Panc1 (cell line): ENCODE measurements around the gene SLC25A29. TPM values are rescaled to one million over a fixed set of nuclear protein-coding genes. Genes with fewer than 3 reads are reported as not detected.

ENCODE experiments used
- ATAC-seq: fragments of 200-7000 bp; cut with Tn5 transposase; 2 replicates; pipeline ENCODE4 v1.9.1; 2020; ENCODE audit warnings: mild to moderate bottlenecking, moderate library complexity
- BruUV-seq: library from RNA; stranded (reverse); fragments of 400-500 nt; replicated peaks from 2 replicates; lab custom pipeline; 2021; lab: Mats Ljungman, UMichigan
- CTCF ChIA-PET: fragments of 300-600 bp; sonication (Branson Sonifier 250); formaldehyde crosslinking; loops from one replicate; lab custom pipeline; 2022; ENCODE audit warnings: antibody characterized with exemption; lab: Charles Lee
- POLR2A ChIA-PET: fragments of 300-600 bp; sonication (Branson Sonifier 250); formaldehyde crosslinking; loops from one replicate; lab custom pipeline; 2022; ENCODE audit warnings: antibody characterized with exemption; lab: Charles Lee
- DNase-seq: peaks from one replicate; pipeline ENCODE4 v3.0.0-alpha.2; 2010; ENCODE audit warnings: low read depth, low spot score
- H3K27ac ChIP-seq: 2 replicates; pipeline ENCODE4 v1.5.1; 2011; ENCODE audit warnings: mild to moderate bottlenecking, low read length, inconsistent platforms
- H3K27me3 ChIP-seq: fragments of 200-500 bp; sonication (Bioruptor generic); 2 replicates; pipeline ENCODE4 v1.6.0; 2014; ENCODE audit warnings: low read length, inconsistent platforms; ENCODE audit not compliant: control insufficient read depth, insufficient read depth
- H3K36me3 ChIP-seq: fragments of 200-500 bp; sonication (Bioruptor generic); 2 replicates; pipeline ENCODE4 v1.5.1; 2014; ENCODE audit warnings: inconsistent platforms, mild to moderate bottlenecking, low read length, moderate library complexity; ENCODE audit not compliant: control insufficient read depth, insufficient read depth
- H3K4me1 ChIP-seq: 2 replicates; pipeline ENCODE4 v1.5.1; 2011; ENCODE audit warnings: inconsistent platforms, mild to moderate bottlenecking, low read length, moderate library complexity; ENCODE audit not compliant: control insufficient read depth, insufficient read depth
- H3K4me3 ChIP-seq, 2 experiments: 2 replicates each; pipeline ENCODE4 v1.5.1; 2011 to 2012; ENCODE audit warnings: low read depth in 2 of 2, low read length in 2 of 2, mild to moderate bottlenecking in 2 of 2, inconsistent platforms in 1 of 2, moderate library complexity in 1 of 2
- H3K9me3 ChIP-seq: fragments of 200-500 bp; sonication (Bioruptor generic); 2 replicates; pipeline ENCODE4 v1.5.1; 2014; ENCODE audit warnings: low read depth, mild to moderate bottlenecking, inconsistent platforms, low read length, moderate library complexity; ENCODE audit not compliant: control insufficient read depth, insufficient read depth
- POLR2AphosphoS5 ChIP-seq: IDR thresholded peaks from 2 replicates; pipeline ENCODE4 v1.6.1; 2012; ENCODE audit warnings: mild to moderate bottlenecking, low read depth, low read length, moderate library complexity
- SIN3A ChIP-seq: IDR thresholded peaks from 2 replicates; pipeline ENCODE4 v1.6.1; 2012; ENCODE audit warnings: low read depth, mild to moderate bottlenecking, low read length, moderate library complexity, borderline replicate concordance; ENCODE audit not compliant: insufficient read depth
- TCF7L2 ChIP-seq: IDR thresholded peaks from 2 replicates; pipeline ENCODE4 v1.6.1; 2011; ENCODE audit warnings: mild to moderate bottlenecking, low read depth, low read length, inconsistent platforms
- in situ Hi-C: cut with HindIII; loops from 2 replicates; pipeline ENCODE4 v1.10.0; 2016; ENCODE audit warnings: low sequenced_read_pairs, low pct_unique_long_range_greater_than_20kb
- intact Hi-C: fragments of 100-400 bp; cut with micrococcal nuclease; formaldehyde crosslinking; loops from one replicate; pipeline ENCODE4 v1.10.0; 2022; ENCODE audit not compliant: unreplicated experiment
- total RNA-seq: library from RNA; stranded (reverse); gene quantifications from one replicate; pipeline ENCODE4 v1.2.1, GENCODE V29; 2021; ENCODE audit not compliant: unreplicated experiment
- TF ChIP-seq, protein P1 (sequence below): fragments of 450-650 bp; IDR thresholded peaks from 2 replicates; pipeline ENCODE4 v1.5.1; 2017; ENCODE audit warnings: mild to moderate bottlenecking
- TF ChIP-seq, protein P2 (sequence below), 2 experiments: IDR thresholded peaks; 2 replicates each; pipeline ENCODE4 v1.6.1; 2011 to 2012; ENCODE audit warnings: low read depth in 2 of 2, control low read depth in 1 of 2, low read length in 1 of 2, mild to moderate bottlenecking in 1 of 2, moderate library complexity in 1 of 2; ENCODE audit not compliant: insufficient read depth in 1 of 2

The SLC25A29 gene
- total RNA-seq, 1 experiment from 2014 or later, result 33.6 TPM

DNA sequence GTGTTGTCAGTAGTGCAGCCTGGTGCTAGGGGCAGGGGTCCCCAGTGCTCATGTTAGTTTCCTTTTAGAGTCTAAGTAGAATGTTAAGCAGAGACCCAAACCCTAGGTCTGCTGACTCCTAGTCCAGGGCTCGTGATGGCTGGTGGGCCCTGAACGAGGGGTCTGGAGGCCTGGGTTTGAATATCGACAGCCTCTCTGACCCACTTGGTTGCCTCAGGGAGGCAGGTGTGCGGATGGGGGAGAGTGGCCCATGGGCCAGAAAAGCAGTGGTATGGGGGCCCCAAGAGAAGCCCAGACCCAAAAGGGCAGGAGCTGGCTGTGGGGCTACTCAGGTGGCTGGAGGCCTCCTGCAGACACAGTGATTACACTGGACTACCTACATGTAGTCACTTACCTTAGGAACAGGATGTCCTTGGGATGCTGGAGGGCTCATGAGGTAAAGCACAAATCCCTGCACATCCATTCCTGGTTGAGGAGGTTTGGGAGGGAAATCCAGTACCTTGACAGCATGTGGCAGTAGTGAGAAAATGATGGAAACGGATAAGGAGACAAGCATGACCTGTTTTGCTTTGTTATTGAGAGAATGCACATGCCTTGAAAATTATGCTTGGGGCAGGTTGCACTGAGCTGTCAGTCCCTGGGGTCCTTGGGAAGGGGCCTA is 1.7 kb upstream of the SLC25A29 start:
- TSS peak; percentile 87 for BruUV-seq
- intact Hi-C loops (no loop called here), in situ Hi-C loops (no loop called here)
- no peak for DNase-seq
- no peak overlapping the region for H3K4me3 ChIP-seq
- H3K36me3 ChIP-seq, result no peaks in the 10 kb centered on the region; the same call in 1 of the 2 replicates
- peaks cover 8% of the 10 kb centered on the region for H3K4me1 ChIP-seq
- ChIA-PET POLR2A (interaction anchor here (0.7 kb wide), 1 partner anchor 24 kb away, joined by 17 read pairs; no protein-coding TSS in a partner anchor), CTCF (interaction anchor here (0.5 to 0.7 kb wide), 2 partner anchors 9 to 41 kb away, joined by 3 to 9 read pairs; no protein-coding TSS in a partner anchor)
- ATAC-seq, result no peak
- H3K9me3 ChIP-seq, result no peaks in the 10 kb centered on the region
- no peak overlapping the region for H3K27ac ChIP-seq
- TF ChIP-seq, protein P1, sequence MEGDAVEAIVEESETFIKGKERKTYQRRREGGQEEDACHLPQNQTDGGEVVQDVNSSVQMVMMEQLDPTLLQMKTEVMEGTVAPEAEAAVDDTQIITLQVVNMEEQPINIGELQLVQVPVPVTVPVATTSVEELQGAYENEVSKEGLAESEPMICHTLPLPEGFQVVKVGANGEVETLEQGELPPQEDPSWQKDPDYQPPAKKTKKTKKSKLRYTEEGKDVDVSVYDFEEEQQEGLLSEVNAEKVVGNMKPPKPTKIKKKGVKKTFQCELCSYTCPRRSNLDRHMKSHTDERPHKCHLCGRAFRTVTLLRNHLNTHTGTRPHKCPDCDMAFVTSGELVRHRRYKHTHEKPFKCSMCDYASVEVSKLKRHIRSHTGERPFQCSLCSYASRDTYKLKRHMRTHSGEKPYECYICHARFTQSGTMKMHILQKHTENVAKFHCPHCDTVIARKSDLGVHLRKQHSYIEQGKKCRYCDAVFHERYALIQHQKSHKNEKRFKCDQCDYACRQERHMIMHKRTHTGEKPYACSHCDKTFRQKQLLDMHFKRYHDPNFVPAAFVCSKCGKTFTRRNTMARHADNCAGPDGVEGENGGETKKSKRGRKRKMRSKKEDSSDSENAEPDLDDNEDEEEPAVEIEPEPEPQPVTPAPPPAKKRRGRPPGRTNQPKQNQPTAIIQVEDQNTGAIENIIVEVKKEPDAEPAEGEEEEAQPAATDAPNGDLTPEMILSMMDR, result no peak
- TF ChIP-seq POLR2AphosphoS5, result no peak
- no peak for TF ChIP-seq TCF7L2
- TF ChIP-seq, protein P2, sequence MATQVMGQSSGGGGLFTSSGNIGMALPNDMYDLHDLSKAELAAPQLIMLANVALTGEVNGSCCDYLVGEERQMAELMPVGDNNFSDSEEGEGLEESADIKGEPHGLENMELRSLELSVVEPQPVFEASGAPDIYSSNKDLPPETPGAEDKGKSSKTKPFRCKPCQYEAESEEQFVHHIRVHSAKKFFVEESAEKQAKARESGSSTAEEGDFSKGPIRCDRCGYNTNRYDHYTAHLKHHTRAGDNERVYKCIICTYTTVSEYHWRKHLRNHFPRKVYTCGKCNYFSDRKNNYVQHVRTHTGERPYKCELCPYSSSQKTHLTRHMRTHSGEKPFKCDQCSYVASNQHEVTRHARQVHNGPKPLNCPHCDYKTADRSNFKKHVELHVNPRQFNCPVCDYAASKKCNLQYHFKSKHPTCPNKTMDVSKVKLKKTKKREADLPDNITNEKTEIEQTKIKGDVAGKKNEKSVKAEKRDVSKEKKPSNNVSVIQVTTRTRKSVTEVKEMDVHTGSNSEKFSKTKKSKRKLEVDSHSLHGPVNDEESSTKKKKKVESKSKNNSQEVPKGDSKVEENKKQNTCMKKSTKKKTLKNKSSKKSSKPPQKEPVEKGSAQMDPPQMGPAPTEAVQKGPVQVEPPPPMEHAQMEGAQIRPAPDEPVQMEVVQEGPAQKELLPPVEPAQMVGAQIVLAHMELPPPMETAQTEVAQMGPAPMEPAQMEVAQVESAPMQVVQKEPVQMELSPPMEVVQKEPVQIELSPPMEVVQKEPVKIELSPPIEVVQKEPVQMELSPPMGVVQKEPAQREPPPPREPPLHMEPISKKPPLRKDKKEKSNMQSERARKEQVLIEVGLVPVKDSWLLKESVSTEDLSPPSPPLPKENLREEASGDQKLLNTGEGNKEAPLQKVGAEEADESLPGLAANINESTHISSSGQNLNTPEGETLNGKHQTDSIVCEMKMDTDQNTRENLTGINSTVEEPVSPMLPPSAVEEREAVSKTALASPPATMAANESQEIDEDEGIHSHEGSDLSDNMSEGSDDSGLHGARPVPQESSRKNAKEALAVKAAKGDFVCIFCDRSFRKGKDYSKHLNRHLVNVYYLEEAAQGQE (IDR thresholded peaks at IDR 0.05; ENCODE audit: insufficient read depth in 1 of 2, low read depth in 2 of 2, low read length in 1 of 2), result no peak
- no peaks in the 10 kb centered on the region for H3K27me3 ChIP-seq

DNA sequence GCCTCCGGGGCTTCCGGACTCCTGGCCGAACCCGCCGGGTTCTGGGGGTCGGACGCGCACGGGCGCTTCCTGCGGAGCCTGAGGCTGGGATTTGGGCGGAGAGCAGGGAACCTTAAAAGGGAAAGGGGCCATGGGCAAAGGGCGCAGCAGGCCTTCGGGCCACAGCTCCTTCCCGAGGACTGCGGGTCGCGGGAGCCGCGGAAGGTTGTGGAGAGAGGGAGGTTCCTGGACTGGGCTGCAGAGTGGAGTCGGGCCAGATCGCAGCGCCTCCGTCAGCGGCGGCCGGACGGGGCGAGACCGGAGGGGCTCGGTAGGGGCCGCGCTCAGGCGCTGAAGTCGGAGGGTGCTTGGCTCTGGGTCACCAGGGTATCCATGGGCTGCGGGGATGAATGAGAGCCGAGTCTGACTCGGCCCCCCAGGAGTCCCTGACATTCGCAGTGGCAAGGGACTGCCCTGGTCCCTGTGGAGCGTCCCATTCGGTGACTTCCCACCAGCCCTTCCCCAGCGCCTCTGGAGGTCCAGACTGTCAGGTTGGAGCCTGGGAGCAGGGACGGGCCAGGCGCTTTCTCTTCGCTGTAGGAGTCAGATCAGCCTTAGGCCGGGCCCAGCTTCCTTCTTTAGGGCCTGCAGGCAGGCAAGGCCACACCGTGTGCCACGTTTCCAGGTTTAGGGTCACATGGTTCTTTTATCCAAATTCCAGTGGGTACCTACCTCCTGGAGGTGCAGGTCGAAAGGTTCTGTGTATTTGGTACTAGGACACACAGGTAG is 938 bp upstream of the SLC25A29 start:
- in situ Hi-C loops, result no loop called here
- ChIA-PET POLR2A (no interaction called here), CTCF (interaction anchor here (0.5 to 0.6 kb wide), 2 partner anchors 9 to 42 kb away, joined by 3 to 5 read pairs; no protein-coding TSS in a partner anchor)
- intact Hi-C loops, result no loop called here
- Histone ChIP-seq H3K4me1 (peaks cover 8% of the 10 kb centered on the region), H3K36me3 (no peaks in the 10 kb centered on the region; the same call in 1 of the 2 replicates), H3K9me3 (no peaks in the 10 kb centered on the region), H3K4me3 (peak overlapping the region; percentile 63 to 68), H3K27ac (peak overlapping the region; percentile 61), H3K27me3 (no peaks in the 10 kb centered on the region)
- BruUV-seq, result no TSS peak
- TF ChIP-seq, protein P2 (IDR thresholded peaks at IDR 0.05; ENCODE audit: insufficient read depth in 1 of 2, low read depth in 2 of 2, low read length in 1 of 2), result no peak
- TF ChIP-seq SIN3A (no peak), TCF7L2 (no peak), POLR2AphosphoS5 (no peak)
- TF ChIP-seq, protein P1, result no peak
- no peak for DNase-seq
- ATAC-seq, result no peak
